ENCODE measurements around the gene CACYBP. TPM values are rescaled to one million over a fixed set of nuclear protein-coding genes. Genes with fewer than 3 reads are reported as not detected.
A peak's percentile ranks its signal among the peaks of the same experiment; 100 is the strongest.

Gene CACYBP
- total RNA-seq, 4 donors from 2014 or later, result 52.5 to 261 (median 117) TPM

DNA sequence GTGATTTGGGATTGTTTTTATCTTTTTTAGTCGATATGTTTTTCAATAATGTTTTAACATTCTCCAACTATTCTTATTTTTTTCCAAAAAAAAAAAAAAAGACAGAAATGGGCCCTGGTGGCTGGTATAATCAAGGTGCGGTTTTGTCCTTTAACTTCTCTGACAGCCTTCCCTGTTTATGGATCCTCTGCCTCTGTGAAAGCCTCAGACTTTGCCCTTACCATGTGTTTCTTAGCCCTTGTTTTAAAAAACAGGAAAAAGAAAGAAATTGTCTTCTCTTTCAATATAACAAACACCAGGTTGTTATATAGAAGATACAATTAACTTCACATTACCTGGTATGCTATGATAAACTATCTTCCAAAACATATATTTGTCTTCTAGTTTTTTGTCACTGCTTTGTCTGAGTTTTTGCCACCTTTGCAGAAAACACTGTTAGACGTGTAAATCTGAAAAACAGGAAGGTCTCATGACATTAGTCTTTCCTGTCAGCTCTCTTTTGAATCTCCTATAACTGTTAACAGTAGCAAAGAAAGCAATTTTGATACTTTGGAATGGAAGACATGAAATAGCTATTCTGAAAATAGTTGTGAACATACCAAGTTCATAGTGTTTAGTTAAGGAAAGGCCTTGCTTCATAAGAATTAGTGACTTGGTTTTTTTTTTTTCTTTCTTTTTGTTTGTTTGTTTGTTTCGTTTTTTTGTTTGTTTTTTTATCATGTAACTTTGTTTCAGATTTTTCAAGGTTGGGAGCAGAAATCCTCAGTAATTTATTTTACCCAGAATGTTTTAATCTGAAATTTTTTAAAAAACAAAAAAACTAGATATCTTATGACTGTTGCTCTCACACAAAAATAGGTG is 31.7 kb upstream of the CACYBP start:
- no peaks in the 10 kb centered on the region for H3K9me3 ChIP-seq
- H3K27ac ChIP-seq, result peak overlapping the region in 1 of 4 donors; percentile 73
- 58 to 67% methylated on average over 4 of the region's 4 CpGs for WGBS, 2 donors (ENCODE audit: low coverage in 1 of 2)
- ATAC-seq, result no peak
- no peak overlapping the region for H3K4me3 ChIP-seq
- TF ChIP-seq CTCF (IDR thresholded peaks at IDR 0.05) (no peak), POLR2A (IDR thresholded peaks at IDR 0.05) (no peak), POLR2AphosphoS5 (IDR thresholded peaks at IDR 0.05) (no peak), EP300 (IDR thresholded peaks at IDR 0.05) (no peak)
- H3K27me3 ChIP-seq, result no peaks in the 10 kb centered on the region
- peaks cover 0 to 19% of the 10 kb centered on the region in 2 donors for H3K36me3 ChIP-seq
- peaks cover 21 to 51% (median 24%) of the 10 kb centered on the region in 3 donors for H3K4me1 ChIP-seq

DNA sequence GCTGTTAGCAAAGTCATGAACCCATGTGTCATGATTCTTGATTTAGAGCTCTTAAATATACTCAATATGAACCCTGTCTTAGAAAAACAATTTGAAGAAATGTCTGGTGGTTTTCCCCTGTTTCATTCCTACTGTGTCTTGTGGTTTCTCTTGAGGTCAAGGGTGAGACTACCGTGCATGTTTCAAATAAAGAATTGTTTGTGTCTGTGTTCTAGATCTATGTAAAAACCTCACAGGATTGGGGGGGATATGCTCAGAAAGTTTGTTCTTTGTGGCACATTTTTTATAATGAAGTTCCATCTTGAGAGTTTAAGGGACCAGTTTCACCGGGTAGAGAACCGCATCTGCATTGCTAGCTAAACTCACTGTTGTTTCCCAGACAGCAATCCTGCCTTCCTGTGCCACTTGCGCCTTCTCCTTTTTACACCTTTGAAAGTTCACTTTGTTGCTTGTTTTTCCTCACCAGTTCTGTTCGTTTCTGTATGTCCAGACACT is 30.9 kb upstream of the CACYBP start:
- no peak for TF ChIP-seq POLR2A (IDR thresholded peaks at IDR 0.05)
- no peak for TF ChIP-seq EP300 (IDR thresholded peaks at IDR 0.05)
- TF ChIP-seq CTCF (IDR thresholded peaks at IDR 0.05), result no peak
- no peak for TF ChIP-seq POLR2AphosphoS5 (IDR thresholded peaks at IDR 0.05)
- 66 to 82% methylated on average over 4 to 5 of the region's 5 CpGs for WGBS, 2 donors (ENCODE audit: low coverage in 1 of 2)
- H3K4me3 ChIP-seq, result no peak overlapping the region
- no peaks in the 10 kb centered on the region for H3K27me3 ChIP-seq
- no peaks in the 10 kb centered on the region for H3K9me3 ChIP-seq
- H3K27ac ChIP-seq, result no peak overlapping the region
- H3K36me3 ChIP-seq, result peaks cover 0 to 19% of the 10 kb centered on the region in 2 donors
- peaks cover 21 to 43% (median 21%) of the 10 kb centered on the region in 3 donors for H3K4me1 ChIP-seq
- ATAC-seq, result no peak

- ATAC-seq, result no peak
- no peaks in the 10 kb centered on the region for H3K27me3 ChIP-seq
- no peaks in the 10 kb centered on the region for H3K9me3 ChIP-seq
- H3K4me1 ChIP-seq, result peaks cover 17 to 41% (median 19%) of the 10 kb centered on the region in 3 donors
- TF ChIP-seq CTCF (IDR thresholded peaks at IDR 0.05) (no peak), EP300 (IDR thresholded peaks at IDR 0.05) (no peak), POLR2A (IDR thresholded peaks at IDR 0.05) (no peak)
- peaks cover 0 to 19% of the 10 kb centered on the region in 2 donors for H3K36me3 ChIP-seq
- H3K4me3 ChIP-seq, result no peak overlapping the region
- no peak overlapping the region for H3K27ac ChIP-seq
- WGBS, 2 donors (ENCODE audit: low coverage in 1 of 2), result 89% methylated on average over 1 of the region's 1 CpG; no CpG with 5 or more reads in 1 of the 2 donors
Observed at GRCh38 chr1:174969977-174970376, 29.8 kb upstream of the CACYBP start.

DNA sequence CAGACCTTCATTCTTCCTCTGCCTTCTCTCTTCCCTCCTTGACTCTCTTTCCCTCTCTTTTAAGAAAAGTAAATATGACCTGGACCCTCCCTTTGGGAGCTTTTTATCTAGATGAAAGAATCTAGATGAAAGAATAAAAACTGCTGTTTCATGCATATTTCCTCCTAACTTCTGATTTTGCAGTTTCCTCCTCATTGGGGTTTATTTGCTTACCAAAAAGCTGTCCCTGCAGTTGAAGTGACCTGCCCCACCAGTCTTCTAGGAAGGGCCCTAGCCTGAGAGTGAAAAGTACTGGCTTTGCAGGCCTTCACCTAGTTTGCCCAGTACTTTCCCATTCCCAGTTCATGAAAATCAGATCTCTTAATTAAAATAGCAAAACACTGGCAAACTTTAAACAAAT is 28.3 kb upstream of the CACYBP start:
- no peak overlapping the region for H3K27ac ChIP-seq
- TF ChIP-seq POLR2AphosphoS5 (IDR thresholded peaks at IDR 0.05), result no peak
- no peak for TF ChIP-seq EP300 (IDR thresholded peaks at IDR 0.05)
- no peak for TF ChIP-seq POLR2A (IDR thresholded peaks at IDR 0.05)
- no peak for TF ChIP-seq CTCF (IDR thresholded peaks at IDR 0.05)
- no peak for ATAC-seq
- no peaks in the 10 kb centered on the region for H3K27me3 ChIP-seq
- H3K36me3 ChIP-seq, result peaks cover 0 to 20% of the 10 kb centered on the region in 2 donors
- H3K4me3 ChIP-seq, result no peak overlapping the region
- H3K4me1 ChIP-seq, result peaks cover 3 to 31% (median 7%) of the 10 kb centered on the region in 3 donors
- H3K9me3 ChIP-seq, result no peaks in the 10 kb centered on the region

- no peak for ATAC-seq
- H3K27me3 ChIP-seq, result no peaks in the 10 kb centered on the region
- H3K4me1 ChIP-seq, result peaks cover 3 to 27% (median 5%) of the 10 kb centered on the region in 3 donors
- H3K9me3 ChIP-seq, result no peaks in the 10 kb centered on the region
- peaks cover 0 to 24% of the 10 kb centered on the region in 2 donors for H3K36me3 ChIP-seq
- 71 to 100% methylated on average over 2 of the region's 2 CpGs for WGBS, 2 donors (ENCODE audit: low coverage in 1 of 2)
- no peak overlapping the region for H3K27ac ChIP-seq
- H3K4me3 ChIP-seq, result no peak overlapping the region
- TF ChIP-seq EP300 (IDR thresholded peaks at IDR 0.05), result no peak
- no peak for TF ChIP-seq CTCF (IDR thresholded peaks at IDR 0.05)
- TF ChIP-seq POLR2AphosphoS5 (IDR thresholded peaks at IDR 0.05), result no peak
- no peak for TF ChIP-seq POLR2A (IDR thresholded peaks at IDR 0.05)
Observed at GRCh38 chr1:174971902-174972301, 27.8 kb upstream of the CACYBP start.

Data from gastroesophageal sphincter (tissue), 4 donors.